Type B pancreatic cell (in vitro differentiated cells): Measurements from ENCODE around the gene CDK5. TPM values are rescaled to one million over a fixed set of nuclear protein-coding genes. Genes with fewer than 3 reads are reported as not detected.

ENCODE experiments used
- DNase-seq: peaks from one replicate; pipeline ENCODE4 v3.0.0; 2021; ENCODE audit warnings: mixed read lengths; ENCODE audit not compliant: unreplicated experiment; ENCODE audit errors: extremely low spot score
- H3K27ac Mint-ChIP-seq: 2 replicates; pipeline ENCODE4 v1.8.0; 2021; ENCODE audit warnings: mild to moderate bottlenecking, mixed read lengths
- H3K27me3 Mint-ChIP-seq: 2 replicates; pipeline ENCODE4 v1.8.0; 2021; ENCODE audit warnings: mixed read lengths
- H3K36me3 Mint-ChIP-seq: 2 replicates; pipeline ENCODE4 v1.8.0; 2021; ENCODE audit warnings: mixed read lengths
- H3K4me1 Mint-ChIP-seq: one replicate; pipeline ENCODE4 v1.8.0; 2021; ENCODE audit warnings: mixed read lengths; ENCODE audit not compliant: unreplicated experiment
- H3K4me3 Mint-ChIP-seq: 2 replicates; pipeline ENCODE4 v1.8.0; 2021; ENCODE audit warnings: mild to moderate bottlenecking, mixed read lengths
- H3K9me3 Mint-ChIP-seq: 2 replicates; pipeline ENCODE4 v1.8.0; 2021; ENCODE audit warnings: mixed read lengths
- total RNA-seq: library from RNA; stranded (reverse); gene quantifications from 2 replicates; pipeline ENCODE4 v1.2.1, GENCODE V29; 2021; ENCODE audit warnings: low replicate concordance
- TF ChIP-seq, protein P1 (sequence below): fragments of 200-600 bp; sonication (generic); conservative IDR thresholded peaks from 2 replicates; pipeline ENCODE4 v1.5.0; 2021; ENCODE audit warnings: antibody characterized with exemption, mild to moderate bottlenecking

CDK5 gene
- total RNA-seq, 1 donor from 2014 or later = 20.5 TPM

DNA sequence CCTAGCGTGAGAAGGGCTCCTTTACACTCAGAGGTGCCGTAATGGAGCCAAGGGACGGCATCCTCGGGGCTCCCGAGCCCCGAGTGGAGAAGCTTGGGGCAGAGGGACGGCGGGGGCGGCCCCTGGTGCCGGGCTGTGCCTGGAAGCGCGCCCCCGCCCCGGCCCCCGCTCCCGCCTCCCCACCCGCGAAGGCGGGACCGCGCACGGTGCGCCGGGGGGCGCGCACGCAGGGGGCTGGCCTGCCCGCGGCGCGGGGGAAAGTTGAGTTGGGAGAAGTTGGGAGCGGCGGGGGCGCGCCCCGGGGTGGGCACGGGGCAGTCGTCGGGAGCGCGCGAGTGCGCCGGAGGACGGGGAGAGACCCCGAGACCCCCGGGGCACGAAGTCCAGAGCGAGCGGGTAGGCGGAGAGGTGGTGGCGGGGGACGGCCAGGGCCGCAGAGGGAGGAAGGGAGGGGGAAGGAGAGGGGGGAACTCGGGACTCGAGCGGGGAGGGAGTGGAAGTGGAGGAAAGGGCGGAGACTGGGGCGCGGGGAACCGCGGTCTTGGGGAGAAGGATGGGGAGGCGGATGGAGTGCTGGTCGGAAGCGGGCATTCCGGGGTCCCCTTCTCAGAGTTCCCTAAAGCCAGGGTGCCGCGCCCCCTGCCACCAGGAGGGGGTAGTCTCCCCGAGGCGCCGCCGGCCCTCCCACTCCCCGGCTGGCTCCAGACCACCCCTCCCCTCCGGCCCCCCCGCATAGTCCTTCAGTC, 1.8 kb upstream of the CDK5 start, which contains the start of gene SLC4A2:
SLC4A2 (plus strand) TSS at position 223 of the 746 bp plus-strand sequence. CDS start 2,399 bp downstream, outside the sequence.
- H3K36me3 Mint-ChIP-seq = no peaks in the 10 kb centered on the region
- peak; percentile 81 for DNase-seq

GRCh38 chr7:151058781-151059366, 1.2 kb upstream of the CDK5 start:
- peaks cover 38% of the 10 kb centered on the region for H3K4me1 Mint-ChIP-seq
- no peaks in the 10 kb centered on the region for H3K36me3 Mint-ChIP-seq
- no peak for DNase-seq
- no peaks in the 10 kb centered on the region for H3K27me3 Mint-ChIP-seq
- H3K27ac Mint-ChIP-seq = peak overlapping the region; percentile 96
- no peaks in the 10 kb centered on the region for H3K9me3 Mint-ChIP-seq
- H3K4me3 Mint-ChIP-seq = peak overlapping the region; percentile 98
- TF ChIP-seq, protein P1, sequence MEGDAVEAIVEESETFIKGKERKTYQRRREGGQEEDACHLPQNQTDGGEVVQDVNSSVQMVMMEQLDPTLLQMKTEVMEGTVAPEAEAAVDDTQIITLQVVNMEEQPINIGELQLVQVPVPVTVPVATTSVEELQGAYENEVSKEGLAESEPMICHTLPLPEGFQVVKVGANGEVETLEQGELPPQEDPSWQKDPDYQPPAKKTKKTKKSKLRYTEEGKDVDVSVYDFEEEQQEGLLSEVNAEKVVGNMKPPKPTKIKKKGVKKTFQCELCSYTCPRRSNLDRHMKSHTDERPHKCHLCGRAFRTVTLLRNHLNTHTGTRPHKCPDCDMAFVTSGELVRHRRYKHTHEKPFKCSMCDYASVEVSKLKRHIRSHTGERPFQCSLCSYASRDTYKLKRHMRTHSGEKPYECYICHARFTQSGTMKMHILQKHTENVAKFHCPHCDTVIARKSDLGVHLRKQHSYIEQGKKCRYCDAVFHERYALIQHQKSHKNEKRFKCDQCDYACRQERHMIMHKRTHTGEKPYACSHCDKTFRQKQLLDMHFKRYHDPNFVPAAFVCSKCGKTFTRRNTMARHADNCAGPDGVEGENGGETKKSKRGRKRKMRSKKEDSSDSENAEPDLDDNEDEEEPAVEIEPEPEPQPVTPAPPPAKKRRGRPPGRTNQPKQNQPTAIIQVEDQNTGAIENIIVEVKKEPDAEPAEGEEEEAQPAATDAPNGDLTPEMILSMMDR = no peak

More for the DNA sequence above, 1.8 kb upstream of the CDK5 start, which contains the start of gene SLC4A2:
- peaks cover 38% of the 10 kb centered on the region for H3K4me1 Mint-ChIP-seq
- no peaks in the 10 kb centered on the region for H3K27me3 Mint-ChIP-seq
- peak within 1 kb of the TSS; percentile 98 for H3K4me3 Mint-ChIP-seq
- H3K27ac Mint-ChIP-seq = peak within 1 kb of the TSS; percentile 96
- TF ChIP-seq, protein P1 = peak; percentile 75
- no peaks in the 10 kb centered on the region for H3K9me3 Mint-ChIP-seq

DNA sequence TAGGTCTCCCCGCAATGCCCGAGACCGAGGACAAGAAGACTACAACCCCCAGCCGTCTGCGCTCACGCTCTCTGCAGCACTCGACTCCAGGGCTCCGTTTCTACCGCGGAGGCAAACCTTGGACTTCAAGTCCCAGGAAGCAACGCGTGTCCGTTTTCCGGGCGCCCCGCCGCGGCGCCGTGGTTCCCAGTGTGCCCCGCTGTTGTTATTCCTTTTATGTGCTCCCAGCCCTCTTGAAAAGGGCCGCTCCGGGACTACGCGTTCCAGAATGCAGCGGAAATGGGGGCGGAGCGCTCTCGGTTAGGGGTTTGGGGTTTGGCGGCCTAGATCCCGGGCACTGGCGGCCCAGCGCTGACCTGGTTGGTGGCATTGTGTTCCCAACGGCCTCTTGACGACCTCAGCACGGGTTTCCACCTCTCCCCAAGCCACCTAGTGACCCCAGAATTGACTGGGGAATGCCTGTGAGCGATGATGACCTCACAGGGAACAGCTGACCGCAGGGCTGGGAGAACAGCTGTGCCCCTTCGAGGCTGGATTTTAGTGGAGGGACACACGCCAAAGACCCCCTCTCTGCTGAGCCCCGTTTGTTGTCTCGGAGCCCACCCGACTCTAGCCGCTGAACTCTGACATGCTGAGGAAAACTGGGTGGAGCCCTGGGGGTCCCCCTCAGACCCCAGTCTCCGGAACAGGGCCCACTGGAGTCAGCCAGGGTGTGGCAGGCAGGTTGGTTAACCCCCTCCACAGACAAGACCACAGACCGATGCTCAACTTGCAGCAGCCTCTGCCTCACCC, 488 bp upstream of the CDK5 start:
- H3K4me1 Mint-ChIP-seq = peaks cover 35% of the 10 kb centered on the region
- DNase-seq = peak; percentile 97
- no peaks in the 10 kb centered on the region for H3K9me3 Mint-ChIP-seq
- H3K27me3 Mint-ChIP-seq = no peaks in the 10 kb centered on the region
- TF ChIP-seq, protein P1 = no peak
- peak overlapping the region; percentile 98 for H3K4me3 Mint-ChIP-seq
- H3K36me3 Mint-ChIP-seq = no peaks in the 10 kb centered on the region
- peak overlapping the region; percentile 96 for H3K27ac Mint-ChIP-seq

- TF ChIP-seq, protein P1 = no peak
- Mint-ChIP-seq H3K27me3 (peaks cover 5% of the 10 kb centered on the region), H3K27ac (peak overlapping the region; percentile 96), H3K4me3 (peak overlapping the region; percentile 98), H3K36me3 (peaks cover 4% of the 10 kb centered on the region), H3K4me1 (peaks cover 32% of the 10 kb centered on the region), H3K9me3 (no peaks in the 10 kb centered on the region)
- no peak for DNase-seq
Measured at GRCh38 chr7:151056666-151057505, 811 bp downstream of the CDK5 start.

GRCh38 chr7:151056283-151056665, 1.4 kb downstream of the CDK5 start:
- TF ChIP-seq, protein P1 = peak; percentile 17
- peak overlapping the region; percentile 98 for H3K4me3 Mint-ChIP-seq
- no peak for DNase-seq
- H3K36me3 Mint-ChIP-seq = peaks cover 4% of the 10 kb centered on the region
- no peaks in the 10 kb centered on the region for H3K9me3 Mint-ChIP-seq
- peak overlapping the region; percentile 96 for H3K27ac Mint-ChIP-seq
- H3K27me3 Mint-ChIP-seq = peaks cover 5% of the 10 kb centered on the region
- peaks cover 26% of the 10 kb centered on the region for H3K4me1 Mint-ChIP-seq
